OCI-LY1 (cell line): ENCODE data around the gene PAX2.

ENCODE experiments used
- H2AFZ ChIP-seq: fragments of 200-600 bp; sonication (generic), shearing (Covaris generic); 2 replicates; pipeline ENCODE4 v1.6.0; 2014; ENCODE audit warnings: antibody characterized with exemption, mild to moderate bottlenecking, low read length
- H3F3A ChIP-seq: fragments of 200-600 bp; sonication (generic), shearing (Covaris generic); 2 replicates; pipeline ENCODE4 v1.6.0; 2014; ENCODE audit warnings: mild to moderate bottlenecking, antibody characterized with exemption, low read length, moderate library complexity; ENCODE audit not compliant: insufficient read depth
- H3K27ac ChIP-seq: fragments of 200-600 bp; sonication (generic); 2 replicates; pipeline ENCODE4 v1.5.1; 2014; ENCODE audit warnings: low read length, mixed run types, mild to moderate bottlenecking, low read depth; ENCODE audit not compliant: poor library complexity, severe bottlenecking
- H3K27me3 ChIP-seq: fragments of 200-600 bp; sonication (generic); 2 replicates; pipeline ENCODE4 v1.6.0; 2014; ENCODE audit warnings: antibody characterized with exemption, mild to moderate bottlenecking, low read length, moderate library complexity; ENCODE audit not compliant: insufficient read depth
- H3K36me3 ChIP-seq: fragments of 200-600 bp; sonication (generic); 2 replicates; pipeline ENCODE4 v1.6.1; 2014; ENCODE audit warnings: mild to moderate bottlenecking, antibody characterized with exemption, low read length, moderate library complexity, mixed read lengths; ENCODE audit not compliant: insufficient read depth
- H3K4me1 ChIP-seq: fragments of 200-600 bp; sonication (generic); 2 replicates; pipeline ENCODE4 v1.5.1; 2014; ENCODE audit warnings: mild to moderate bottlenecking, low read length, moderate library complexity; ENCODE audit not compliant: insufficient read depth, severe bottlenecking
- H3K4me2 ChIP-seq: fragments of 200-600 bp; sonication (generic), shearing (Covaris generic); 2 replicates; pipeline ENCODE4 v1.6.1; 2014; ENCODE audit warnings: low read length
- H3K4me3 ChIP-seq: fragments of 200-600 bp; sonication (generic); 2 replicates; pipeline ENCODE4 v1.5.1; 2014; ENCODE audit warnings: low read length, low read depth, mild to moderate bottlenecking, mixed read lengths; ENCODE audit not compliant: poor library complexity, severe bottlenecking
- H3K79me2 ChIP-seq: fragments of 200-600 bp; shearing (Covaris generic); 2 replicates; pipeline ENCODE4 v1.6.1; 2016; ENCODE audit warnings: mixed run types, low read length, mixed read lengths; ENCODE audit not compliant: insufficient read depth
- H3K9ac ChIP-seq: fragments of 200-600 bp; sonication (generic), shearing (Covaris generic); 2 replicates; pipeline ENCODE4 v1.6.1; 2014; ENCODE audit warnings: mild to moderate bottlenecking, low read length, mixed read lengths
- H3K9me2 ChIP-seq: fragments of 200-600 bp; sonication (generic), shearing (Covaris generic); 2 replicates; pipeline ENCODE4 v1.6.1; 2014; ENCODE audit warnings: low read depth, mild to moderate bottlenecking, low read length, mixed read lengths
- H3K9me3 ChIP-seq: fragments of 200-600 bp; shearing (Covaris generic); 2 replicates; pipeline ENCODE4 v1.6.1; 2014; ENCODE audit warnings: low read length, mixed read lengths
- H4K20me1 ChIP-seq: fragments of 200-600 bp; sonication (generic), shearing (Covaris generic); 2 replicates; pipeline ENCODE4 v1.6.0; 2016; ENCODE audit warnings: mild to moderate bottlenecking, low read length; ENCODE audit not compliant: insufficient read depth
- EZH2 ChIP-seq: fragments of 200-600 bp; sonication (generic), shearing (Covaris generic); IDR thresholded peaks from 2 replicates; pipeline ENCODE4 v1.8.0; 2017; ENCODE audit warnings: borderline replicate concordance, mixed run types, mild to moderate bottlenecking, antibody characterized with exemption, low read length, moderate library complexity, mixed read lengths
- TF ChIP-seq, protein P1 (sequence below): fragments of 200-600 bp; sonication (generic), shearing (Covaris generic); IDR thresholded peaks from 2 replicates; pipeline ENCODE4 v1.5.1; 2017; ENCODE audit warnings: mild to moderate bottlenecking, antibody characterized with exemption, low read length, moderate library complexity, mixed read lengths

Gene PAX2

DNA sequence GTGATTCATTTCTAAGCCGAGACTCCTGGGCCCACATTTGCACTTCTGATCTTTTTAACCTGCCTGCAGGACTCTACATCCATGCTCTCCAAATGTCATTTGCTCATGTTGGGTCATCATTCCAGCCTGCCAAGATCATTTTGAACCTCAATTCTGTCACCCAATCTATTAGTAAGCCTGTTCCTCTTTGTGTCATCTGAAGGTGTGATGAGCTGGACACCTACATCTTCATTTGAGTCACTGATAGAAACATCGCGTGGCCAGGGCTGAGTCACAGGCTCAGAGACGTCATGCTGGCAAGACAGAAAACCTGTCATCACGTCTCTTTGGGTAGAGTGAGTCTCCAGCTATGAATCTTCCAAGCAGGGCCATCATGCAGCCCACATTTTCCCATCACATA lies 102.1 kb downstream of the PAX2 start:
- Histone ChIP-seq H4K20me1 (no peaks in the 10 kb centered on the region), H3K9me3 (no peaks in the 10 kb centered on the region), H3K9ac (no peak overlapping the region), H3K9me2 (no peaks in the 10 kb centered on the region), H3K36me3 (no peaks in the 10 kb centered on the region), H2AFZ (no peak overlapping the region), H3K4me2 (no peak overlapping the region), H3K79me2 (no peaks in the 10 kb centered on the region), H3K4me1 (no peaks in the 10 kb centered on the region), H3K27ac (no peak overlapping the region), H3K4me3 (no peak overlapping the region), H3K27me3 (no peaks in the 10 kb centered on the region), H3F3A (no peaks in the 10 kb centered on the region)
- TF ChIP-seq EZH2, result no peak
- TF ChIP-seq, protein P1, sequence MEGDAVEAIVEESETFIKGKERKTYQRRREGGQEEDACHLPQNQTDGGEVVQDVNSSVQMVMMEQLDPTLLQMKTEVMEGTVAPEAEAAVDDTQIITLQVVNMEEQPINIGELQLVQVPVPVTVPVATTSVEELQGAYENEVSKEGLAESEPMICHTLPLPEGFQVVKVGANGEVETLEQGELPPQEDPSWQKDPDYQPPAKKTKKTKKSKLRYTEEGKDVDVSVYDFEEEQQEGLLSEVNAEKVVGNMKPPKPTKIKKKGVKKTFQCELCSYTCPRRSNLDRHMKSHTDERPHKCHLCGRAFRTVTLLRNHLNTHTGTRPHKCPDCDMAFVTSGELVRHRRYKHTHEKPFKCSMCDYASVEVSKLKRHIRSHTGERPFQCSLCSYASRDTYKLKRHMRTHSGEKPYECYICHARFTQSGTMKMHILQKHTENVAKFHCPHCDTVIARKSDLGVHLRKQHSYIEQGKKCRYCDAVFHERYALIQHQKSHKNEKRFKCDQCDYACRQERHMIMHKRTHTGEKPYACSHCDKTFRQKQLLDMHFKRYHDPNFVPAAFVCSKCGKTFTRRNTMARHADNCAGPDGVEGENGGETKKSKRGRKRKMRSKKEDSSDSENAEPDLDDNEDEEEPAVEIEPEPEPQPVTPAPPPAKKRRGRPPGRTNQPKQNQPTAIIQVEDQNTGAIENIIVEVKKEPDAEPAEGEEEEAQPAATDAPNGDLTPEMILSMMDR, result no peak

DNA sequence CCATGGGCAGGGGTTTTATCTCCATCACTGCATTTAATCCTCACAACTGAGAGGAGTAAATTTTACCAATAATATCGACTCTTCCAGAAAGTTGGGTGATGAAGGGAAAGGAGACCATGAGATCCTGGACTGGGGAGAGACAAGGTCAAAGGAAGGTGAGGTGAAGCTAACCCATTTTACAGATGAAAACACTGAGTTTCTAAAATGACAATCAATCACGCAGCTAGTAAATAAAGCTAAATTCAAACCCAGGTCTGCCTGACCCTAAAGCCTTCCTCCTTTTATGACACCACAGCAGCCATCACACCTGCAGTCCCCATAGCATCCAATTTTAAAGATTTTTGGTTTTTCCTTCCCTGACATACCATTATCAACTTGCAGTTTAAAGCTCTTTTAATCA lies 103.4 kb downstream of the PAX2 start:
- no peaks in the 10 kb centered on the region for H3F3A ChIP-seq
- no peak overlapping the region for H2AFZ ChIP-seq
- no peaks in the 10 kb centered on the region for H3K79me2 ChIP-seq
- no peaks in the 10 kb centered on the region for H3K9me2 ChIP-seq
- no peak overlapping the region for H3K27ac ChIP-seq
- H3K4me1 ChIP-seq, result no peaks in the 10 kb centered on the region
- no peaks in the 10 kb centered on the region for H3K27me3 ChIP-seq
- H4K20me1 ChIP-seq, result no peaks in the 10 kb centered on the region
- no peak overlapping the region for H3K9ac ChIP-seq
- no peaks in the 10 kb centered on the region for H3K9me3 ChIP-seq
- H3K4me2 ChIP-seq, result no peak overlapping the region
- H3K36me3 ChIP-seq, result no peaks in the 10 kb centered on the region
- TF ChIP-seq, protein P1, result no peak
- no peak for TF ChIP-seq EZH2
- H3K4me3 ChIP-seq, result no peak overlapping the region

DNA sequence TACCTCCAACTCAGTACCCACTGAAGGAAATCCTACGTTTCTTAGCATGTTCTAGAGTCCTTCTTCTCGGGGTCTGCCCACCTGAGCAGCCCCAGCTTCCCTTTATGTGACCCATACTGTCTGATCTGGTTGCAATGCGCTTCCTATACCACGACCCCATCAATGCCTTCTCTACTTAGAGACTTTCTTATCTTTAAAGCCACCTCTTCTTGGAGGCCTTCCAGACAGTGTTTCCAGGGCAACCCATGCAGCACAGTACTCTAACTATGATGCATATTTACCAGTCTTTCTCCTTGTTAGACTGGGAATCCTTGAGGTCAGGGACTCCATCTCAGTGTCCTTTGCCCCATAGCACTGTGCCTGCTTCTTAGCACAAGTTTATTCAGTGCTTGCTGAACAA lies 112.9 kb downstream of the PAX2 start:
- Histone ChIP-seq H3K79me2 (no peaks in the 10 kb centered on the region), H3F3A (no peaks in the 10 kb centered on the region), H3K9ac (no peak overlapping the region), H3K27me3 (no peaks in the 10 kb centered on the region), H2AFZ (no peak overlapping the region), H3K36me3 (no peaks in the 10 kb centered on the region), H3K4me2 (no peak overlapping the region), H4K20me1 (no peaks in the 10 kb centered on the region), H3K4me1 (no peaks in the 10 kb centered on the region), H3K9me2 (no peaks in the 10 kb centered on the region), H3K27ac (no peak overlapping the region), H3K4me3 (no peak overlapping the region), H3K9me3 (no peaks in the 10 kb centered on the region)
- TF ChIP-seq EZH2, result no peak

DNA sequence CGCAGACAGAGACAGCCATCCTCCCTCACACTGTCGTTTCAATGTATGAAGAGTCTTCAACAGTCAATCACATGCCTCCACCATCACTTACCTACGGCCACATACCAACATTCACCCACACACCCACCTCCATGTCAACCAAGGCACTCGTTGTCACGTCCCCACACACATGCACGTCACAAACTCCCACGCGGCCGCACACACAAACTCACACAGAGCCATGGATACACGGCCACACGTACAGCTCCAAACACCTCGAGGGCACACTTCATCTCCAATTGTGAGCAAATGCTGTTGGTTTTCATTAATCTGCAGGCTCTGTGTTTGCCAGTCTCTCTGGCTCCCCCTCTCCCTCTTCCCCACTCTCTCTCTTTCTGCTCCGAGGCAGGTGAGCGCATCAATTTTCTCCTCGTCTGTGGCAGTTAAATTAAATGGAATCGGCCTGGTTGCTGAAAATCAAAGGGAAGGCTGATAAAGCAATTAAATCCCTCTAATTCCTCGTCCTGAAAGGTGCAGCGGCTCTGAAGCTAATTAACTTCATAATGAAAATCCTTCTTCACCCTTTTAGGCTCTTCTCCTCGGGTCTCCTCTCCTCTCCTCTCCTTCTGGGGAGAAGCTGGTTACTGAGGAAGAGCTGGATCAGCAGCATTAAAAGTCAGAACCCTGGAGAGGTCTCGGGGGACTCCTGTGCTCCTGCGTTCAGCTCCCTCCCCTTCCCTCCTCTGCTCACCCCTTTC lies 113.5 kb downstream of the PAX2 start:
- no peaks in the 10 kb centered on the region for H3K27me3 ChIP-seq
- H3K4me3 ChIP-seq, result no peak overlapping the region
- TF ChIP-seq, protein P1, result no peak
- no peak for TF ChIP-seq EZH2

More for the DNA sequence above, 113.5 kb downstream of the PAX2 start:
- Histone ChIP-seq H3K4me2 (no peak overlapping the region), H2AFZ (no peak overlapping the region), H3K36me3 (no peaks in the 10 kb centered on the region), H3F3A (no peaks in the 10 kb centered on the region), H3K27ac (no peak overlapping the region), H3K9me3 (no peaks in the 10 kb centered on the region), H3K9ac (no peak overlapping the region), H3K9me2 (no peaks in the 10 kb centered on the region), H4K20me1 (no peaks in the 10 kb centered on the region), H3K79me2 (no peaks in the 10 kb centered on the region), H3K4me1 (no peaks in the 10 kb centered on the region)
